Measurements from ENCODE around the gene SCGB1A1. TPM values are rescaled to one million over a fixed set of nuclear protein-coding genes. Genes with fewer than 3 reads are reported as not detected.
"Not testable (repeated sequence)": the region's sequence is repeated elsewhere in the genome, so short reads cannot be mapped to it uniquely, and the experiment has no call there.

SCGB1A1 gene
- total RNA-seq, 1 experiment from 2014 or later = not detected

DNA sequence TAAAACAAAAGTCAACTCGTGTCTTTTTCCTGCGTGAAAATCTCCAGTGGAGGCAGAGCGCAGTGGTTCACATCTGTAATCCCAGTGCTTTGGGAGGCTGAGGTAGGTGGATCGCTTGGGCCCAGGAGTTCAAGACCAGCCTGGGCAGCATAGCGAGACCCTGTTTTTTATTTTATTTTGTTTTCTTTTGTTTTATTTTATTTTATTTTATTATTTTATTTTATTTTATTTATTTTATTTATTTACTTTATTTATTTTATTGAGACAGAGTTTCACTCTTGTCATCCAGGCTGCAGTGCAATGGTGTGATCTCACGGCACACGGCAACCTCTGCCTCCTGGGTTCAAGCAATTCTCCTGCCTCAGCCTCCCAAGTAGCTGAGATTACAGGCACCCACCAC is 31.1 kb downstream of the SCGB1A1 start:
- DNase-seq (ENCODE audit: low read depth) = not testable (repeated sequence)

DNA sequence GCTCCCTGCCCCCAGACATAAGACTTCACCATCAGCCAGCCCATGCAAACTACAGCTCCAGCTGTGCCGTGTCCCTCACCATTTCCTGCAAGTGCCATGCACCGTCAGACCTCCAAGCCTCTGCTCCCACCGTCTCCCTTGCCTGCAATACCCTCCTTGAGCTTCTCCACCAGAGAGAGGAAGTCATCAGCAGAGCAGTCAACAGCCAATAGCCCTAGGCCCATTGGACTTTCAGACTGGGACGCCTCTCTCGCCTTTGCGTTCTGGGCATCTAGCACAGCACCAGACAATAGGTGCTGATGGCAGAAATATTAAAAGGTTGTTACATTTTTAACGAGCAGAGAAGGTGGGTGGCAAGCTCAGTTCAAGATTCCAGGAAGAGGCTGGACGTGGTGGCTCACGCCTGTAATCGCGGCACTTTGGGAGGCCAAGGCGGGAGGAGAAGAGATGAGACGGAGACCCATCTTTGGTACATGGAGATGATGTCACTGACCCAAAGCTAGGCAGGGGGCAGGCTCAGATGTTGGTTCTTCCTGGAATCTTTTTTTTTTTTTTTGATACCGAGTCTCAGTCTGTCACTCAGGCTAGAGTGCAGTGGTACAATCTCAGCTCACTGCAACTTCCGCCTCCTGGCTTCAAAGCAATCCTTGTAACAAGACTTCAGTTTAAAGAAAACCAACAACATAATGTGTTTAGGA is 31.9 kb downstream of the SCGB1A1 start:
- DNase-seq (ENCODE audit: low read depth) = no peak

GRCh38 chr11:62451241-62451621 is 32.4 kb downstream of the SCGB1A1 start:
- no peak for DNase-seq (ENCODE audit: low read depth)

DNA sequence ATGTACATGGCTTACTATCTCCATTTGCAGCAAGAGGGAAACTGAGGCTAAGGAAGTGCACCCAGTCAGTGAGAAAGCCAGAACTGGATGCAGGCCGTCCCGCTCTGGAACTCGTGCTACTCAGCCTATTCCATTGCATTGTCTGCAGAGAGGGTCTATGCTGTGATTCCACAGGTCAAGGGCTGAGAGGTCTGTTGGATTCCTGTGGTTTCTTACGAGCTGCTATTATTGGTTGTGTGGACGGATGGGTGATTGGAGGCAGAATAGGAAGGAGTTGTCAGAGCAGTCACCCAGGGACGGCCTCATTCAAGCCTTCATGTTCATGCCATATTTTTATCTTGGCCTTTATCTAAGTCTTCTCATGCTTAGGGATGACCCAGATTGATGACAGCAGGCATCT is 33.4 kb downstream of the SCGB1A1 start:
- no peak for DNase-seq (ENCODE audit: low read depth)

DNA sequence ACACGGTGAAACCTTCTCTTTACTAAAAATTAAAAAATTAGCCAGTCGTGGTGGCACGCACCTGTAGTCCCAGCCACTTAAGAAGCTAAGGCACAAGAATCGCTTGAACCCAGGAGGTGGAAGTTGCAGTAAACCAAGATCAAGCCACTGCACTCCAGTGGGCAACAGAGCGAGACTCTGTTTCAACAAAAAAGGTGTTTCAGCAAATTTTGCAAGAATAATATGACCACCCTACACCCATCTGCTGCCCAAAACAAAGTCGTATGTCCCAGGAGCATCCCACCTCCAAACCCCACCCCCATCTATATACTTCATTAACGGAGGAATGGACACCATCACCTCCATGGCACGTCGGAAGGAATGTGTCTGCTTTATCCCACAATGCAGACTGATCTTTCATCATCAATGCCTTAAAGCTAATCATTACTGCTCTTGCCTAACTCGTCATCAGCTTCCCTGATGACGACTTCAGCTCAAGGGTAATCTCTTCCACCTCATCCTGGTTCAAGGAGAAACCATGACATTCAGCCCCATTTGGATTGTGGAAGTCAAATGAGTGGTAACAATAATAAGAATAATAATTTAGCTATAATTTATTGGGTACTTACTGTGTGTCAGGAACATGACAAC is 34.1 kb downstream of the SCGB1A1 start:
- DNase-seq (ENCODE audit: low read depth) = no peak

DNA sequence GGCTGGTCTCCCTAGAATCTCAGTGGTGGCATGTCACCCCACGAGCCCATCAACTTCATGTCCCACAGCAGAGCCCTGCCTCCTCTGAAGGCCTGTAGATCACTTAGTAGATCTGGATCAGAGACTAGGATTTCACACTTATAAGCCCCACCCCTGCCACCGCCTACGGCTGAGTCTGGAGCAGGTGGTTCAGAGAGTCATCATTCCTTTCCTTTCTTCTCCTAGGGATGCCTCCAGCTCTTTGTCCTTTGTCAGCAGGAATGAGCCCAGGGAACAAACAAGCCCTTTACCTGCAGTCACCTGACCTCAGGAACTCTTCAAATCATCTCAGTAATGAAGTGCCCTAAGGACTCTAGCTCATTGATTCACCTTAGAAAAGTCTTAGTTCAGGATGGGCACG is 37.8 kb downstream of the SCGB1A1 start:
- DNase-seq (ENCODE audit: low read depth) = no peak

GRCh38 chr11:62457478-62457877 is 38.6 kb downstream of the SCGB1A1 start:
- no peak for DNase-seq (ENCODE audit: low read depth)

DNA sequence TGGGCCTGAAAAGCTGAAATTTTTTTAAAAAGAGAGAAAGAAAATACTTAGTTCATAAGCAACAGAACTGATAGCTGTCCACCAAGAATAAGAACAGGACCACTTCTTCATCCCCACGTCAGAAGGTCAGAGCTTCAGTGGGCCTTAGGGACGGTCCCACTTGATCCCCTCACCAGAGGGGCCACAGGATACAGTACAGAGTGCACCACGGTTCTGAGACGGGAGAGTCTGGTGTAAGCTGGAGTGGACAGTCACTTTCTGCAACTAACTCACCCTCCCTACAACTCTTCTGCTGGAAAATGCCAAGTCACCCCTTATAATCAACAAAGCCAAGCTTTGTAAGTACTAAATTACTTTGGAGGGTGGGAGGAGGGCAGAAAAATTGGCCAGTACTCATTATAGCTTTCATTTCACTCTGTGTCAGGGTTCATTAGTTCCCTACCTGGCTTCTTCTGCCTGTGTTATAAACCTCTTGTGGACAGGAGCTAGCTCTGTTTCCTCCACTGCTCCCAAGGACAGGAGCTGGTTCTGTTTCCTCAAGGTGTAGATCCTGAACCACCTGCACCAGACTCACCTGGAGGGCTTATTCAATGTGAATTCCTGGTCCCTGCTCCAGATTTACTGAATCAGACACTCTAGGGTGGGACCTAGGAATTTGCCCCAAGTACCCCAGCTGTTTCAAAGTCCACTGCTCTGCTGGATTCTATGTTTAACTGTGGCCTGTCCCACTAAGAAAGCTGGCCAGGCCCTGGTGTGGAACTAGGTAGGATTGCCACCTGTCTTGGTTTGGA is 39.6 kb downstream of the SCGB1A1 start:
- DNase-seq (ENCODE audit: low read depth) = no peak

- DNase-seq (ENCODE audit: low read depth) = no peak
Observed at GRCh38 chr11:62459080-62459479, 40.2 kb downstream of the SCGB1A1 start.

DNA sequence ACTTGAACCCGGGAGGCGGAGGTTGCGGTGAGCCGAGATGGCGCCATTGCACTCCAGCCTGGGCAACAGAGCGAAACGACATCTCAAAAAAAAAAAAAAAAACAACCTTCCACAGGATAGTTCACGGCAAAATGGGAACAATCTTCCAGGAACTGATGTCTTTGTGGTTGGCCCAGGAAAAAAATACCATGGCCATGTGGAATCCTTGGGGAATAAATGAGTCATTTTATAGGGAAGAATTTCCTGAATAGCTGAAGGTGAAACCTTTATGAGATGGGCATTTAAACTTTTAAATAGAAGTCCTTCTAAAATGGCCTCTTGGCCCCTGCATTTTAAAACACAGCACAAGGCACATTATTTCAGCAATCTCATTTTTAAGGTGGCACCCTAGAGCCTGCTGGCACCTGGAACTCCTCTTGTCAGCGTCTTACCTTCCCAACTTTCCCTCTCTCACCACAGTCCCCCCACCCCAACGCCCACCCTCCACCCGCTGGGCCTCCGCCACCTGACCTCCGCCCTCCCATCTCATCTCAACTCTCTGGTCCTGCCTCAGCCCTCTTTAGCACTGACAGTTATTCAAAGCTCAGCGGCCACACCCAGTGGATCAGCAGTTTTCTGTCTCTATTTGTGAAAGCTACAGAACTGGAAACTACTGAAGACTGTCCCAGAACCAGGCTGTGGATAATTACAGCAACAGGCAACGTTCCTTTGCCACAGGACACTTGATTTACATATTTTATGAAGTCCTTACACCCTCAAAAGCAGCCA is 43.1 kb downstream of the SCGB1A1 start:
- peak; percentile 89 for DNase-seq (ENCODE audit: low read depth)

DNA sequence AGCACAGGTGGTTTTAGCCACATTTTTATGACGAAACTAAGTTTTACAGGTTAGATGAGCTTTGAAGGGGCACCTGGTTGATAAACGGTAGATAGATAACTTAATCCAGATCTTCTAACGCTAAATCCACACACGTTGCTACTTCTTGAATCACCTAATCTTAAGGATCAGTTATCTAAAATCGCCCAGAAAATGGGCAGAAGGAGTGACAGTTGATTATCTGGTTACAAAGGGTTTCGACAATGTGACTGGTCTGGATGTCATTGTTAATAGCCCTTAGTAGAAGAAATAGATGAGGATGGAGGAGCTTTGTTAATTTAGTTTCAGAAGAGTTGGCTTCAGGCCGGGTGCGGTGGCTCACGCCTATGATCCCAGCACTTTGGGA is 43.7 kb downstream of the SCGB1A1 start:
- no peak for DNase-seq (ENCODE audit: low read depth)

DNA sequence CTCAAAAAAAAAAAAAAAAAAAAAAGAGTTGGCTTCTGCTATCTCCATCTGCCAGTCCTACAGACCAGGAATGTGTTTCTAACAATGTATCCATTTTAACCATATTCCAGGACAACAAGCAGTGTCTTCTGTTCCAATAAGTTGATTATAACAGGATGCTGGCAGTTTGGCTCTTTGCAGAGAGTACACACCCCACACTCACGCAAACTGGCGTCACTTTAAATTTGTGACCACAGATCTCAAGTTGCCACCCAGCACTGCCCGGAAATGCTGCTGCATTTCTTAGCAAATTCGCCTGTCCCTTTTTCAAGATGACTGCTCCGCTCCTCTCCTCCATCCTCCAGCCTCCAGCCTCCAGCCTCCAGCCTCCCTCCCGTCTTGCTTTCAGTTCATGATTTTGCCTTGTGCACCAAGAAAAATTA is 44.3 kb downstream of the SCGB1A1 start:
- DNase-seq (ENCODE audit: low read depth) = peak; percentile 72

GRCh38 chr11:62464655-62465054 is 45.8 kb downstream of the SCGB1A1 start:
- DNase-seq (ENCODE audit: low read depth) = no peak

DNA sequence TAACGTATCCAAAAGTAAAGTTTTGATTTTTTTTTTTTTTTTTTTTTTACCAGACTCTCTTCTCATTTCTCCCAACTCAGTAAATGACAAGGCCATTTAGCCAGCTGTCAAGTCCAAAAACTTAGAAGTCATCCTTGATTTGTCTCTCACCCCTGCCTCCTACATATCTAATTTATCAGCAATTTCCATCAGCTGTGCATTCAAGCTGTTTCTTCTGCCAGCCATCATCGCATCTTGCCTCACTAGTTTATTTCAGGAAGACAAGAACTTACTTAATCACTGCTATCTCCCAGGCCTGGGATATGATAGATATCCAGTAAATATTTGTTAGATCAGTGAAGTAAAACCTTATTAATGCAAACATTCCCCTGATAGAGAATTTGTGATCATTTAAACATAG is 47.6 kb downstream of the SCGB1A1 start:
- DNase-seq (ENCODE audit: low read depth) = no peak

- no peak for DNase-seq (ENCODE audit: low read depth)
Observed at GRCh38 chr11:62468577-62468976, 49.7 kb downstream of the SCGB1A1 start.

GRCh38 chr11:62471603-62472002 is 52.8 kb downstream of the SCGB1A1 start:
- DNase-seq (ENCODE audit: low read depth) = no peak

- peak; percentile 80 for DNase-seq (ENCODE audit: low read depth)
Observed at GRCh38 chr11:62472063-62472884, 53.4 kb downstream of the SCGB1A1 start.

All from RPMI7951 (cell line).